Body of pancreas (tissue), 4 donors: ENCODE data around the gene PTPN1. TPM values are rescaled to one million over a fixed set of nuclear protein-coding genes. Genes with fewer than 3 reads are reported as not detected.
A peak's percentile ranks its signal among the peaks of the same experiment; 100 is the strongest.

Source experiments
- ATAC-seq: fragments of 150-250 bp; one replicate; pipeline ENCODE4 v1.9.1; 2016
- DNase-seq, 4 donors: peaks; one replicate each; pipeline ENCODE4 v3.0.0-alpha.2; 2019
- H3K27ac ChIP-seq, 4 donors: fragments of 200-600 bp; sonication (generic); 1 replicate in 3 of 4; 2 replicates in 1 of 4; pipeline versions ENCODE4 v1.5.1 to v1.6.1; 2016 to 2019; ENCODE audit warnings: mild to moderate bottlenecking in 1 of 4, mixed read lengths in 1 of 4, moderate library complexity in 1 of 4
- H3K27me3 ChIP-seq, 2 donors: fragments of 200-600 bp; sonication (generic); one replicate each; pipeline ENCODE4 v1.6.0; 2016; ENCODE audit warnings: mild to moderate bottlenecking in 1 of 2
- H3K36me3 ChIP-seq, 2 donors: fragments of 200-600 bp; sonication (generic); replicated peaks in 1 of 2; 2 replicates each; pipeline ENCODE4 v1.5.1; 2016; ENCODE audit warnings: low read depth in 2 of 2; ENCODE audit not compliant: insufficient read depth in 1 of 2
- H3K4me1 ChIP-seq: fragments of 200-600 bp; sonication (generic); one replicate; pipeline ENCODE4 v1.6.0; 2016
- H3K4me3 ChIP-seq, 2 donors: fragments of 200-600 bp; sonication (generic); 1 replicate in 1 of 2; 2 replicates in 1 of 2; pipeline ENCODE4 v1.5.1; 2016 to 2019
- H3K9me3 ChIP-seq, 3 donors: fragments of 200-600 bp; sonication (generic); 1 replicate in 2 of 3; 2 replicates in 1 of 3; pipeline ENCODE4 v1.5.1; 2016
- CTCF ChIP-seq, 7 experiments: fragments of 450-650 bp in 4 of 7; fragments of 200-600 bp in 3 of 7; sonication (generic) in 3 of 7; IDR thresholded peaks; one replicate each; pipeline ENCODE4 v1.5.1; 2016 to 2019; ENCODE audit warnings: antibody characterized with exemption in 7 of 7
- POLR2A ChIP-seq, 3 donors: fragments of 450-650 bp; IDR thresholded peaks; one replicate each; pipeline ENCODE4 v1.6.1; 2016; ENCODE audit warnings: antibody characterized with exemption in 3 of 3, mild to moderate bottlenecking in 2 of 3
- WGBS, 2 donors: methylation state at CpG; one replicate each; pipeline ENCODE4 v1.1.5; 2017; 5-methylcytosine and 5-hydroxymethylcytosine counted together
- intact Hi-C: fragments of 100-400 bp; cut with DNase I; formaldehyde crosslinking; loops from one replicate; pipeline ENCODE4 v1.15.1; 2023
- total RNA-seq, 2 donors: library from RNA; depleted of rRNA; stranded (reverse); fragments of >200 nt; gene quantifications; one replicate each; pipeline ENCODE4 v1.1.0, GENCODE V29; 2016

PTPN1 gene
- total RNA-seq, 2 donors from 2014 or later = 9.1 to 10.2 TPM

DNA sequence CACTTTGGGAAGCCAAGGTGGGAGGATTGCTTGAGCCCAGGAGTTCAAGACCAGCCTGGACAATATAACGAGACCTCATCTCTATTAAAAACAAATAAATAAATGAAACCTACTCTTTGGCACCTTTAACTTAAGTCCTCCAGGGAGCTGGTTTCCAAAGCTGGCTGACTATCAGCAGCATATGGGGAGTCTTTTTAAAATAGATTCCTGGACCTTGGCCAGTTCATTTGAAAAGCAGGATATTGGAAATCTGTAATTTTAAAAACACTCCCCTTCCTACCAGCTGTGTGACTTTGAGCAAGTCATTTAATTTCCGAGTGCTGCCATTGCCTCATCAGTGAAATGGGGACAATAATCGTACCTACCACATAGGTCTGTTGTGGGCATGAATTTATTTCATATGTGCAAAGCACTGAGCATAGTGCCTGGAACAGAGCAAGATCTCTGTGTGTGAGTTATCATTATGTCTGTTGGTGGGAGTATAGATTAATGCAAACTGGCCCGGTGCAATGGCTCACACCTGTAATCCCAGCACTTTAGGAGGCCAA, 40.9 kb upstream of the PTPN1 start:
- TF ChIP-seq CTCF (IDR thresholded peaks at IDR 0.05) (no peak), POLR2A (IDR thresholded peaks at IDR 0.05) (no peak)
- Histone ChIP-seq H3K4me1 (peaks cover 15% of the 10 kb centered on the region), H3K27ac (no peak overlapping the region), H3K9me3 (no peaks in the 10 kb centered on the region), H3K36me3 (no peaks in the 10 kb centered on the region), H3K4me3 (no peak overlapping the region), H3K27me3 (no peaks in the 10 kb centered on the region)
- ATAC-seq = no peak
- DNase-seq = no peak
- intact Hi-C loops = no loop called here
- WGBS, 2 donors = 66 to 93% methylated on average over 3 to 4 of the region's 4 CpGs

DNA sequence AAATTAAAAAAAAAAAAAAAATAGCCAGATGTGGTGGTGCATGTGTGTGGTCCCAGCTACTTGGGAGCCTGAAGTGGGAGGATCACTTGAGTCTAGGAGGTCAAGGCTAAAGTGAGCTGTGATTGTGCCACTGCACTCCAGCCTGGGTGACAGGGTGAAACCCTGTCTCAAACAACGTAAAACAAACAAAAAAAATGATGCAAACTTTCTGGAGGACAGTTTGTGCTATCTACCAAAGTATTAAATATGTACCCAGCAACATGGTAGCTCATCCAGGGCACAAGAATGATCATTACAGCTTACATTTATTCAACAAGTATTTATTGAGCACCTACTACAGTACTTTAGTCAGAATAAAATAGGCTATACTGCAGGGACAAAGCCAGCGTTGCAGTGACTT, 40.4 kb upstream of the PTPN1 start:
- no peaks in the 10 kb centered on the region for H3K9me3 ChIP-seq
- intact Hi-C loops = no loop called here
- WGBS, 2 donors = 71 to 73% methylated on average over 2 of the region's 2 CpGs
- DNase-seq (no peak), ATAC-seq (no peak)
- no peak overlapping the region for H3K4me3 ChIP-seq
- H3K4me1 ChIP-seq = peaks cover 13% of the 10 kb centered on the region
- H3K27me3 ChIP-seq = no peaks in the 10 kb centered on the region
- no peaks in the 10 kb centered on the region for H3K36me3 ChIP-seq
- H3K27ac ChIP-seq = no peak overlapping the region
- TF ChIP-seq CTCF (IDR thresholded peaks at IDR 0.05) (no peak), POLR2A (IDR thresholded peaks at IDR 0.05) (no peak)

DNA sequence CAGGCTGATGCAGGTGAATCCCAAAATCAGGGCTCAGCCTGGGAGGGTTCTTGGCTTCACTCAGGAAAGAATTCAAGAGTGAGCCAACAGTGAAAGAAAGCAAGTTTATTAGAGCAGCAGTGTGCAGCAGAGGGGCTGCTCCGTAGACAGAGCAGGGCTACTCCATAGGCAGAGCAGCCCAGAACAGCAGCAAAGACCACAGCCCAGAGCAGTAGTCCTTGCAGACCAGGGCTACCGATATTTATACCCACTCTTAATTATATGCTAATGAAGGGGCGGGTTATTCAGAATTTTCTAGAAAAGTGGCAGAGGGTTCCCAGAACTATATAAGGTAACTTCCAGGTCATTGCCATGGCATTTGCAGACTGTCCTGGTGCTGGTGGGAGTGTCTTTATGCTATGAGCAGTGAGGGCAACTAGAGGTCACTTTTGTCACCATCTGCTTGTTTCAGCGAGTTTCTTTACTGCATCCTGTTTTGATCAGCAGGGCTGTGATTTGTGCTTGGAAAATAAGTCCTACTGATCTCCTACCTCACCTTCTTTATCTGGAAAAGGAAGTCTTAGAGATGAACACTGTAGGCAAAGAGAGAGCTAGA, 39.8 kb upstream of the PTPN1 start:
- H3K27me3 ChIP-seq = no peaks in the 10 kb centered on the region
- no peak overlapping the region for H3K4me3 ChIP-seq
- no peaks in the 10 kb centered on the region for H3K9me3 ChIP-seq
- WGBS, 2 donors = 61 to 65% methylated on average over 4 of the region's 4 CpGs
- ATAC-seq (no peak), DNase-seq (no peak)
- H3K36me3 ChIP-seq = no peaks in the 10 kb centered on the region
- TF ChIP-seq POLR2A (IDR thresholded peaks at IDR 0.05) = no peak
- no peak for TF ChIP-seq CTCF (IDR thresholded peaks at IDR 0.05)
- peaks cover 13% of the 10 kb centered on the region for H3K4me1 ChIP-seq
- intact Hi-C loops = no loop called here
- H3K27ac ChIP-seq = no peak overlapping the region

DNA sequence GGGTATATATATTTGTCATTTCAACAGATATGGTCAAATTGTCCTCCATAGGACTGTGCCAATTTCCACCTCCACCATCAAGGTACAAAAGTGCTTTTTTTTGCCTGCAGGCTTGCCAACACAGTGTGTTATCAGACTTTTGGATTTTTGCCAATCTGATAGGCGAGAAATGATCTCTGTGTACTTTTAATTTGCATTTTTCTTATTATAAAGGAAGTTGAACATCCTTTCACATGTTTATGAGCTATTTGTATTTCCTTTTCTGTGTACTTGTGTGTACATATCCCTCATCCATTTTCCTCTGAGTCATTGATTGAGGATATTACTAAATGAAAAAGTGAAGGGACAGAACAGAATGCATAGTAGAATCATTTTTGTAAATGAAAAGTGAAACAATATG, 39.0 kb upstream of the PTPN1 start:
- peak overlapping the region in 1 of 4 donors; percentile 47 for H3K27ac ChIP-seq
- H3K4me3 ChIP-seq = no peak overlapping the region
- no peak for TF ChIP-seq CTCF (IDR thresholded peaks at IDR 0.05)
- TF ChIP-seq POLR2A (IDR thresholded peaks at IDR 0.05) = no peak
- H3K9me3 ChIP-seq = no peaks in the 10 kb centered on the region
- ATAC-seq = peak; percentile 62
- H3K4me1 ChIP-seq = peaks cover 13% of the 10 kb centered on the region
- no peaks in the 10 kb centered on the region for H3K27me3 ChIP-seq
- H3K36me3 ChIP-seq = no peaks in the 10 kb centered on the region
- intact Hi-C loops = no loop called here
- WGBS, 2 donors = 11 to 22% methylated on average over 1 of the region's 1 CpG
- no peak for DNase-seq
